NCI-H1930 (cell line): ENCODE data around the gene DNAH7.
A peak's percentile ranks its signal among the peaks of the same experiment; 100 is the strongest.
"Not testable (repeated sequence)": the region's sequence is repeated elsewhere in the genome, so short reads cannot be mapped to it uniquely, and the experiment has no call there.

Source experiments
- DNase-seq, 2 experiments: peaks; one replicate each; lab custom pipeline; 2025; lab: John Stamatoyannopoulos, UW

DNAH7 gene

GRCh38 chr2:196068271-196069209 is at the start of gene DNAH7:
Gene DNAH7 (minus strand): TSS chr2:196068837. CDS start chr2:196068711, 126 bp downstream.
- peak; percentile 72 to 82 for DNase-seq

- no peak for DNase-seq
Observed at GRCh38 chr2:196117214-196117705, 48.6 kb upstream of the DNAH7 start.

- no peak for DNase-seq
Observed at GRCh38 chr2:196113061-196113974, 44.7 kb upstream of the DNAH7 start.

GRCh38 chr2:196112418-196113034 is 43.9 kb upstream of the DNAH7 start:
- no peak for DNase-seq

GRCh38 chr2:196108604-196109003 is 40.0 kb upstream of the DNAH7 start:
- no peak for DNase-seq

GRCh38 chr2:196105951-196106350 is 37.3 kb upstream of the DNAH7 start:
- no peak for DNase-seq

GRCh38 chr2:196104066-196104465 is 35.4 kb upstream of the DNAH7 start:
- no peak for DNase-seq

- DNase-seq: no peak
Observed at GRCh38 chr2:196103626-196104025, 35.0 kb upstream of the DNAH7 start.

GRCh38 chr2:196101325-196101991 is 32.8 kb upstream of the DNAH7 start:
- no peak for DNase-seq

GRCh38 chr2:196099916-196100315 is 31.3 kb upstream of the DNAH7 start:
- no peak for DNase-seq

- no peak for DNase-seq
Observed at GRCh38 chr2:196097864-196098660, 29.4 kb upstream of the DNAH7 start.

GRCh38 chr2:196096982-196097745 is 28.5 kb upstream of the DNAH7 start:
- DNase-seq: no peak

GRCh38 chr2:196096264-196096663 is 27.6 kb upstream of the DNAH7 start:
- no peak for DNase-seq

- not testable (repeated sequence) for DNase-seq
Observed at GRCh38 chr2:196089448-196089847, 20.8 kb upstream of the DNAH7 start.

- DNase-seq: no peak
Observed at GRCh38 chr2:196088203-196088602, 19.6 kb upstream of the DNAH7 start.

GRCh38 chr2:196086517-196087368 is 18.1 kb upstream of the DNAH7 start:
- DNase-seq: no peak

GRCh38 chr2:196083601-196084000 is 15.0 kb upstream of the DNAH7 start:
- no peak for DNase-seq

- DNase-seq: no peak
Observed at GRCh38 chr2:196080526-196080925, 11.9 kb upstream of the DNAH7 start.

GRCh38 chr2:196079052-196079451 is 10.4 kb upstream of the DNAH7 start:
- no peak for DNase-seq
